IPS DF 6.9 (cell line): Measurements from ENCODE around the gene CHRM3.

ENCODE experiments used
- DNase-seq: peaks from one replicate; pipeline ENCODE4 v3.0.0-alpha.2; 2013; ENCODE audit warnings: low read depth, low spot score
- H3K27ac ChIP-seq: one replicate; pipeline ENCODE4 v1.5.1; 2013; ENCODE audit warnings: low read length, control low read depth
- H3K27me3 ChIP-seq: 2 replicates; pipeline ENCODE4 v1.6.1; 2013; ENCODE audit warnings: mild to moderate bottlenecking, low read length; ENCODE audit not compliant: control insufficient read depth, insufficient read depth
- H3K36me3 ChIP-seq: 2 replicates; pipeline ENCODE4 v1.6.1; 2013; ENCODE audit warnings: low read length; ENCODE audit not compliant: control insufficient read depth, insufficient read depth
- H3K4me1 ChIP-seq: 2 replicates; pipeline ENCODE4 v1.6.1; 2013; ENCODE audit warnings: low read length; ENCODE audit not compliant: control insufficient read depth, insufficient read depth
- H3K4me3 ChIP-seq: 2 replicates; pipeline ENCODE4 v1.5.1; 2013; ENCODE audit warnings: mild to moderate bottlenecking, low read length
- H3K9me3 ChIP-seq: 2 replicates; pipeline ENCODE4 v1.6.1; 2013; ENCODE audit warnings: low read length, inconsistent platforms; ENCODE audit not compliant: control insufficient read depth, insufficient read depth
- WGBS: extraction: QIAGEN DNeasy Blood & Tissue Kit; methylation state at CpG from one replicate; pipeline ENCODE4 v1.1.7; 2013; ENCODE audit warnings: mixed read lengths, missing lambda C conversion rate; ENCODE audit not compliant: insufficient read length, insufficient coverage; 5-methylcytosine and 5-hydroxymethylcytosine counted together

The CHRM3 gene

DNA sequence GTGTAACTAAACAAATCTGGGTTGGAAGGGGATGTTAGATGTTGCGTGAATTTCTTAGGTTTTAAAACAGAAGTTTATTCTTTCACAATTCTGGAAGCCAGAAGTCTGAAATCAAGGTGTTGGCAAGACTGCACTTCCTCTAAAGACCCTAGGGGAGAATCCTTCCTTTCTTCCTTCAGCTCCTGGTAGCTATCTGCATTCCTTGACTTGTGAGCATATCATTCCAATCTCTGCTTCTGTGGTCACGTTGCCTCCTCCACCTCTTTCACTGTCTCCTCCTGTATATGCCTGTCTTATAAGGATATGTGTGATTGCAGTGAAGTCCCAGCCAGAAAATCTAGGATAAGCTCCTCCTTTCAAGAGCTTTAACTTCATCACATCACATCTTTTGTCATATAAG lies 7.7 kb downstream of the CHRM3 start:
- DNase-seq: no peak
- Histone ChIP-seq H3K27ac (no peak overlapping the region), H3K27me3 (no peaks in the 10 kb centered on the region), H3K4me1 (no peaks in the 10 kb centered on the region), H3K4me3 (no peak overlapping the region), H3K9me3 (no peaks in the 10 kb centered on the region), H3K36me3 (no peaks in the 10 kb centered on the region)
- no CpG with 5 or more reads among the region's 2 CpGs for WGBS

DNA sequence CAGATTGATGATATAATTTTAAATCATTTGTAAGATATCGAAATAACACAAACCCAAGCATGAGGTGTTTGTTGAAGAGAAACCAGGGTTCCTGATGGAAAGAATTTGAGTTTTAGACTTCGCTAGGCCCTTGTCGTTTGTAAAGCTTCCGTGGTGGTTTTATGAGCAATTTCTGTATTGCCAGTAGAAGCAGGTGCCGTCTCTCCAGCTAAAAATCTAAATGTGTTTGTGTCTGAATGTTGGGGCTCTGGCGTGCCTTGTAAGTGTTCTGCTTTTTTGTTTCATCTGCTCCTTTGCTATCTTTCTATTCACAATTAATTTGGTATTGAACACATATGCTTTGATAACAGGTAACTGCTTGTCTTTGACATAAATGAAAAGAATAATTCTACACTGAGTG lies 27.5 kb downstream of the CHRM3 start:
- H3K4me3 ChIP-seq: no peak overlapping the region
- H3K4me1 ChIP-seq: no peaks in the 10 kb centered on the region
- no peaks in the 10 kb centered on the region for H3K36me3 ChIP-seq
- no peaks in the 10 kb centered on the region for H3K27me3 ChIP-seq
- no peak overlapping the region for H3K27ac ChIP-seq
- WGBS: no CpG with 5 or more reads among the region's 6 CpGs
- DNase-seq: no peak
- H3K9me3 ChIP-seq: no peaks in the 10 kb centered on the region

DNA sequence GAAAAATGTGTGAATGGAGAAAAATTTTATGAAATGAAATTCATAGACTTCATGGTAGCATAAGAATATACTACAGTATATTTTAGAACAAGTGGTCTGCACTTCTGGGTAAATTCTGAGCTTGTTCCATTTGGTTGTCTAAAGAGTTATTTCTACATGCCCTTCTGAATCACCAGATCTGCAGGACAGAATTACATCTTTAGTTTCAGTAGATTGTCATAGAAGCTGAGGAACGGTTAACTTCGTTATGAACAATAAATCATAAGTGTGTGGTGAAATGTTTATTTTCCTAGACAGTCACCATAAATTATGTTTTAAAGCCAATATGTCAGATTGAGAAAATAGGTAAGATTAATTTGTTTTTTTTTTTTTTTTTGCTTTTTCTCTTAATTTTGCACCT lies 30.9 kb downstream of the CHRM3 start:
- WGBS: no CpG with 5 or more reads among the region's 2 CpGs
- DNase-seq: no peak
- H3K4me1 ChIP-seq: no peaks in the 10 kb centered on the region
- no peaks in the 10 kb centered on the region for H3K9me3 ChIP-seq
- H3K27ac ChIP-seq: no peak overlapping the region
- H3K36me3 ChIP-seq: no peaks in the 10 kb centered on the region
- H3K4me3 ChIP-seq: no peak overlapping the region
- no peaks in the 10 kb centered on the region for H3K27me3 ChIP-seq

DNA sequence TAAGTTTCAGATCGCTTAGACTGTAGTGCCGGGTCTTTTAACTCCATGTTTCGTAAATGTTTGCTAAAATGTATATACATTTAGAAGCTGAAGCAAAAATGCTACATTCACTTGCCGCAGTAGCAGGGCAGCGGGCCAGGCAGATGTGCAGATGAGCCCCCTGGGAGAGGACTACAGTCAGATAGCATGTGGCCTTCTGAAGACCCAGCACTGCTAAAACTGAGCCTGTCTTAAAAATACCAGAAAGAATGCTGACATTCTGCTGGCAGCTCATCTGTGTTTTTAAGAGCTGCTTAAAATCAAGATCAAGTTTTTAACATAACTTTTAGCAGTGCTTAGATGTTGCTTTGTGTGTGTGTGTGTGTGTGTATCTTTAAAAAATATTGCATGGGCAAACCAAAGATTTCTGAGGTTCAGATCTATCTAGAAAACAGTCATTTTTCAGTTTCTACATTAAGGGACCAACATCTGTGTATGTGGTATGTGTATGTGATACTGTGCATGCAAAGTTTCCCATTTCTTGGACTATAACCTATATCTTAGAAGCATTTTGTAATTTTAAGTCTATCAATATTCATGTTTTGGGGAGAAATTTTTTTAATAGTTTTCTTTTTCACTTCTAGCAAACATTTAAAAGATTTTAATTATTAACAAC lies 31.7 kb downstream of the CHRM3 start:
- Histone ChIP-seq H3K9me3 (no peaks in the 10 kb centered on the region), H3K27ac (no peak overlapping the region), H3K27me3 (no peaks in the 10 kb centered on the region), H3K4me3 (no peak overlapping the region), H3K36me3 (no peaks in the 10 kb centered on the region), H3K4me1 (no peaks in the 10 kb centered on the region)
- DNase-seq: no peak
- no CpG with 5 or more reads among the region's 5 CpGs for WGBS

DNA sequence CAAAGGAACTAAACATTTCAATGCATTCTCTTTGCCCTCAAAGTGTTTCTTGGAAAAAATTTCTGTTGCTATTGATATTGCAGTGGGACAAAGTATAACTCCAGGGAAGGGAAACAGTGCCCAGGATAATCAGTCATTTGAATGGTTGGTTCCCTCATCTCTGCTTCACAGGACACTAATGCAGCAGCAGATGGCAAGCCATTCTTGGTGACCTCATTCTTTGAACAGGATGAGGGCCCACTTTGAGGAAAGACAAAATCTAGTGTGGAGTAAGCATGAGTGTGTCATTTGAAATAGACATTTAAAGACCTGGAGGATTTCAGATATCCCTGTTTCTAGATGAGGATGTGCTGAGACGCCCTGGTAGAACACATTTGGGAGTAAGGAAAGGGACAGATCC lies 32.3 kb downstream of the CHRM3 start:
- no CpG with 5 or more reads among the region's 1 CpG for WGBS
- H3K27ac ChIP-seq: no peak overlapping the region
- no peaks in the 10 kb centered on the region for H3K4me1 ChIP-seq
- no peaks in the 10 kb centered on the region for H3K27me3 ChIP-seq
- H3K4me3 ChIP-seq: no peak overlapping the region
- no peaks in the 10 kb centered on the region for H3K36me3 ChIP-seq
- no peak for DNase-seq
- no peaks in the 10 kb centered on the region for H3K9me3 ChIP-seq

DNA sequence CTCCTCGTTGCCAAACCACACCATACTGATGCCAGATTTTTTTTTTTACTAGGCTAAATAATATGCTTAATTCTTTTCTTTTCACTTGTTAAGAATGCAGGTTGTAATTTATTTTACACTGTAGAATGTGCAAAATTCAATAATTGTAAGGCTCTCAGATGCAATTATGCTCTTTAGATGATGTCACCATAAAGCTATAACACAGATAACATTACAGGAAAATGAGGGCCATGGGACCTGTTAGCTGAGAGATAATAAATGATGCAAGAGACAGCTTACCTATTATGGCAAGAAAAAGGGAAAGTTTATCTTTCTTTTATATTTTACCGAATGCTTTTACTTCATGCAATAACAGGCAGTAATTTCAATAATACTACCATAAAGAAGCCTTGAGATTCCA lies 35.4 kb downstream of the CHRM3 start:
- Histone ChIP-seq H3K9me3 (no peaks in the 10 kb centered on the region), H3K36me3 (no peaks in the 10 kb centered on the region), H3K4me1 (no peaks in the 10 kb centered on the region), H3K27me3 (no peaks in the 10 kb centered on the region), H3K4me3 (no peak overlapping the region), H3K27ac (no peak overlapping the region)
- no CpG with 5 or more reads among the region's 2 CpGs for WGBS
- DNase-seq: no peak

DNA sequence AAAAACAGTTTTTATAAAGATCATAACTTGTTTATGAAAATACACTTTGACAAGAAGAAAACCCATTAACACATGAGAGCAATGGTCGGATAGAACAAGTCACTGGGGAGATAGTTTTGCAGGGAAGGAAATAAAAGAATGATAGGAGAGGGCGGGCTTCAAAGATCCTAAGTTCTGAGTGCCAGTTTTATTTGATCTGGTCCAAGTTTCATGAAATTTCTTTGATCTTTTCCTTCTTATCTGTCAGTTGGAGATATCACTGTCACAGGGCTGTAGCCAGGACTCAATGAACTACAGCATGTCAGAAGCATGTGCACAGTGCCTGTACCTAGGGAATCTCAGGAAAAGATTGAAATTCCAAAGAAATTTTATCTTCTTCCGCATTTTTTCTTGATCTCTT lies 36.5 kb downstream of the CHRM3 start:
- WGBS: no CpG with 5 or more reads among the region's 3 CpGs
- no peak overlapping the region for H3K27ac ChIP-seq
- no peaks in the 10 kb centered on the region for H3K9me3 ChIP-seq
- H3K36me3 ChIP-seq: no peaks in the 10 kb centered on the region
- no peak for DNase-seq
- no peaks in the 10 kb centered on the region for H3K4me1 ChIP-seq
- H3K4me3 ChIP-seq: no peak overlapping the region
- no peaks in the 10 kb centered on the region for H3K27me3 ChIP-seq

DNA sequence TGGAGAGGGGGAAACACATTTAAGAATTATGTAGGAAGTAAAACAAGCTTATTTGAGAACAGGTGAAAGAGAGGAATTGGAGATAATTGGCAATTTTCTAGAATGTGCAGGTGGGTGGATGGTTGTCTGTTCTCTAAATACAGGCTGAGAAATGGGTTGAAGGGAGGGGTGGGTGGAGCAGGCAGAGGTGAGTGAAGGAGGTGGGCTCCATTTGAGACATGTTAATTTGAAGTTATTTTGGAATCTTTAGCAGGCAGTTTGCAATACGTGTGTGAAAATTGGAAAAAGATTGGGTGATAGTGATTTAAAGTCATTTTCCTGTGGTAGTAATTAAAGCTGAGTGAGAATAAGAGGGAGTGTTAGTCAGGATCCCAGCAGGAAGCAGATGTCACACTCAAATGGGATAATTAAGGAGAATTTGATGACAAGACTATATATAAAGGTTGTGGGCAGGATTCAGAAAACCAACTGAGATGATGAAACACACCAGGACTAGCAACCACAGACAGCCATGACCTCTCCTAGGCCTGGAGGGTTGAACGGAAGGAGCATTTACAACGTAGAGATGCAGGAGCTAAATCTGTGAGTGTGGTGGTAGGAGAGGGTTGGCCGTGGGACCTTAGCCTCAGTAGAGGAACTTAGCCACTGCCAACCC lies 40.6 kb downstream of the CHRM3 start:
- no peaks in the 10 kb centered on the region for H3K27me3 ChIP-seq
- no peaks in the 10 kb centered on the region for H3K4me1 ChIP-seq
- 100% methylated on average over 1 of the region's 4 CpGs for WGBS
- no peak overlapping the region for H3K4me3 ChIP-seq
- H3K9me3 ChIP-seq: no peaks in the 10 kb centered on the region
- no peaks in the 10 kb centered on the region for H3K36me3 ChIP-seq
- H3K27ac ChIP-seq: no peak overlapping the region
- no peak for DNase-seq

DNA sequence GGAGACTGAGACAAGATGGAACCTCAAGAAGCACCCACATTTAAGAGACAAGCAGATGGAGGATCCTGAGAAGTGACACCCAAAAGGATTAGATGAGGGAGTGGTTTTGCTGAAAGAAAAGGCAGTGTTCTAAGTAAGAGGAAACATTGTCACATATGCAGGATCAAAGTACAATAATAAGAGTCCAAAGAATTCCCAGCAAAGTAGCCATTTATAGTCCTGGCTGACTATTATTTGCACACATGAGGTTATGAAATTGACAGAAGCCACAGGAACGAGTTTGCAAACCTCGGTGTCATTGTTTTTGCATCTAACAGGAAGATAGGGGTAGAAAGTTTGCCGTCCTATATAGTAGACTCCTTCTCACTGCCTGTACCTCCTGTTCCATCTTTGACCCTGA lies 41.3 kb downstream of the CHRM3 start:
- WGBS: no CpG with 5 or more reads among the region's 3 CpGs
- H3K9me3 ChIP-seq: no peaks in the 10 kb centered on the region
- DNase-seq: no peak
- H3K27ac ChIP-seq: no peak overlapping the region
- H3K27me3 ChIP-seq: no peaks in the 10 kb centered on the region
- no peak overlapping the region for H3K4me3 ChIP-seq
- H3K4me1 ChIP-seq: no peaks in the 10 kb centered on the region
- H3K36me3 ChIP-seq: no peaks in the 10 kb centered on the region

DNA sequence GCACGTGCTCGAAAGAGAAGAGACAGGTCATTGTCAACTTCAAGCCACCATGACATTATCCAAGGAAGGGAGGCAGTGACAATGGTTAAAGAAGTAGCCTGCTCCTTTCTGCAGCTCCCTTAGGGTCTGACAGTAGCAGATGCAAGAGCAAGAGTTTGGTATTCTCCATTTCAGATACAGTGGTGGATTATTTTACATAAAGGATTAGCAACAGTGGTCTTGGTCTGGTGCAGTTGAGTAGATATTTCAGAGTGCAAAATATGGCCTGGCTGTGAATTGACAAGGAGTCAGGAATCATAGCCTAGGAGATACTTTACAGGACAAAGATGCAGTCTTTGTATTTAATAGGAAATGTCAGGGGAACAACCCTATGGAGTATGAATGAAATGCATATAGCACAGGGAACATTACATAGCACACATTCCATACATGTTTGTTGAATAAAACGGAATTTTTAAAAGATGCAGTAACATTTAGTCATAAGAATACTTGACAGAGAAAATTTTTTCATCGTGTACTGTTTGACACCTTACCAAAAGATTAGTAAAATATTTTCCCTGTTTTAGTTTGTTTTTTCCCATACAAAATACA lies 41.8 kb downstream of the CHRM3 start:
- Histone ChIP-seq H3K36me3 (no peaks in the 10 kb centered on the region), H3K27me3 (no peaks in the 10 kb centered on the region), H3K27ac (no peak overlapping the region), H3K9me3 (no peaks in the 10 kb centered on the region), H3K4me3 (no peak overlapping the region), H3K4me1 (no peaks in the 10 kb centered on the region)
- DNase-seq: no peak
- WGBS: no CpG with 5 or more reads among the region's 4 CpGs

DNA sequence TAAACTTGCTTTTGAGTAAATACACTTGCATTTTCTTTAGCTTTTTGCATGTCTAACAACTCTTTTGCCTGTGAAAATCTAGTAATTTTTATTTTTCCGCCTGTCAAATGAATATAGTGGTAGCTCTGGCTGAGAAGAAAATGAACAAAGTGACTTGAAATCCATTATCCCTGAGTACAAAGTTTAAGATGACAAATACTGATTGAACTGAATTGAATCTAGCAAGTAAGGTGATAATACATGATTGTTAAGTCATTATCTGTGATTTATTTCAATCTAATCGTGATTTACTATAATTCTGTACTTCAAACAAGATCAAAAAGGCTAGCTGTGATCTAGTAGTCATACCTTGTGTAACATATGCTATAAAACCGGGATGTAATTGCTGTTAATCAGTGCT lies 42.8 kb downstream of the CHRM3 start:
- Histone ChIP-seq H3K4me3 (no peak overlapping the region), H3K27ac (no peak overlapping the region), H3K9me3 (no peaks in the 10 kb centered on the region), H3K36me3 (no peaks in the 10 kb centered on the region), H3K4me1 (no peaks in the 10 kb centered on the region), H3K27me3 (no peaks in the 10 kb centered on the region)
- DNase-seq: no peak
- WGBS: no CpG with 5 or more reads among the region's 3 CpGs
